ENCODE results near the gene PSEN1. TPM values are rescaled to one million over a fixed set of nuclear protein-coding genes. Genes with fewer than 3 reads are reported as not detected.
"Not testable (repeated sequence)": the region's sequence is repeated elsewhere in the genome, so short reads cannot be mapped to it uniquely, and the experiment has no call there.

The PSEN1 gene
- polyA plus RNA-seq, 5 donors, result 43.1 to 56.9 (median 53.2) TPM

DNA sequence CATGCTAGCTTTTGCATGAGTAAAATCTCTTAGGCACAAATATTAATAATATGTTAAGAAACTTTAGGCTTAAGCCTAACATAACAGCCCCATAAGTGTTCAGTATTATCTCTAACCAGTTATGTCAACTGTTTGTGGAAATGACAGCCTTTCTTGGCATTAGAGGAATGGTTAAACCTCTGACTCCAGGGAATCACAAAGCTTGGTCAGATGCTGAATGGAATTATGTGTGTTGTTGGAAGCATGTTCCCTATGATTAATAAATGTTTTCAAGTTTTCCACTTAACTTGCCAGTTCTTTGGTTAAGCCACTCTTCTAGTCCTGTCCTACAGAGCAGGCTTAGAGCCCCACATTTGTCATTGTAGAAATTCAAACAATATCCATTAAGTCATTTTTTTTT lies 17.0 kb downstream of the PSEN1 start:
- DNase-seq, result no peak

DNA sequence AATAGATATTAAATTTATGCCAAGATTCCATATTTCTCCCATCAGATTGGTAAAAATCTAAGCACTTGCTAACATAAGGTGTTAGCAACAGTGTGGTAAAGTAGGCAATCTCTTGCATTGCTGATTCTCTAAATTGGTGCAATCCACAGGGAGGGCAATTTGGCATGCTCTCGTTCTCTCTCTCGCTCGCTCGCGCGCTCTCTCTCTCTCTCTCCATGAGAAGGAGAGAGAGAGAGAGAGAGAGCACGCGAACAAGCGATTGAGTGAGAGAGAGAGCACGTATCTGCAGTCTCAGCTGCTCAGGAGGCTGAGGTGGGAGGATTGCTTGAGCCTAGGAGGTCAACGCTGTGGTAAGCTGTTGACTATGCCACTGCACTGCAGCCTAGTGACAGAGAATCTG lies 25.9 kb downstream of the PSEN1 start:
- no peak for DNase-seq

DNA sequence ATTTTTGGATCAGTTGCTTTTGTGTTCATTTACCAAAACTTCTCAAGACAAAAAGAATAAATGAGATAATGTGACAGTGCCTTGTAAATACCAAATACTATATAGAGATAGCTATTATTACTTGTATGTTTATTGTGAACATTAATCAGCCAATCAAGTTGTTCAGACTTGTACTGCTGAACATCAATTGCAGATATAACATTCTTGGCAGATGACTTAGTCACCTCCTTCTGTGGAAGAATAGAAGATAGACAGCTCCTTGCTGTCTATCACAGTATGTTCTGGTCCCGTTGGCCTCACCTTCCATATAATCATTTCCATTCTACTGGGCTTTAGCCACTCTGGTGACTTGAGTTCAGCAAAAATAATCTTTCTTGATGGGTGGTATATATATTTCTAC lies 30.1 kb downstream of the PSEN1 start:
- no peak for DNase-seq

DNA sequence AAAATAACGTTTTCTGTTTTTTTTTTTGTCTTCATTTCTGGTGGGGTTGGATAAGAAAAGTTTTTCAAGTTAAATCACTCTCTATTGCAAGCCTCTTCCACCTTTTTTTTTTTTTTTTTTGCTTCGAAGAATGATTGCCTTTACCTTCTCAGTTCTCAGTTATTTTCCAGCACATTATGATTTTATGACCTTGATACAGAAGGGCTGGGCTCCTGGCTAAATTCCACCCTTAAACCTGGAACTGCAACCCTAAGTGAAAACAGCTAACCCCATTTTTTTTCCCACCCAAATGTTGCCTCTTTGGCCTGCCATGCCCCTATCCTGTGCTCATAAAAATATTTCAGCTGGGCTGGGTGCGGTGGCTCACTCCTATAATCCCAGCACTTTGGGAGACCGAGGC lies 31.4 kb downstream of the PSEN1 start:
- DNase-seq, result no peak

DNA sequence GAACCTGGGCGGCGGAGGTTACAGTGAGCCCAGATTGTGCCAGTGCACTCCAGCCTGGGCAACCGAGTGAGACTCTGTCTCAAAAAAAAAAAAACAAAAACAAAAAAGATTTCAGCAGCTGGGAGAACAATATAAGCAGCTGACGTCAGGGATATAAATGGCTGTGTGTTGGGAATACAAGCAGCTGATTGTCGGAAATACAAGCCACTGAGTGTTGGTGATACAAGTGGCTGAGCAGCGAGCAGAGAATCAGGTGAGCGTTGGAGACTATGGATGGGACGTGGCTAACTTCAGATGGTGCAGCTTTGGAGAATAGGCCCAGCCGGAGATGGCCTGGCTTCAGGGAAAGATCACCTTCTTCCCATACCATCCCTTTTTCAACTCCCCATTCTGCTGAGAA lies 32.0 kb downstream of the PSEN1 start:
- no peak for DNase-seq

DNA sequence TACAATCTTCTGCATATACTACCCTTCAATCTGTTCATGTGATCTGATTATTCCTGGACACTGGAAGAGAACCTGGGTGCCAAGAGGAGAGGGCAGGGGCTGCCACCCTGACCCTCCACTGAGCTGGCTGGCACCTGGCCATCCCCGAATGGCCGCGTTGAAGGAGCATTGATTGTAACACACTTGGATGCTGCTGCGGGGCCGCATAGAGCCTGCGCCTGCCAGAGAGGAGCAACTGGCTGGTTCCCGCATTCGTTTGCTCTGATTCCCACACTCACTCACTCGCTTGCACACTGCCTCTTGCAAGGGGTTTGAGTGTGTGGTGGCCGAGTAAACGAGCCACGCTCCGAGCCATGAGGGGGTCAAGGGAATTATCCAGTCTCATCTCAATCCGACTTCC lies 32.4 kb downstream of the PSEN1 start:
- no peak for DNase-seq

DNA sequence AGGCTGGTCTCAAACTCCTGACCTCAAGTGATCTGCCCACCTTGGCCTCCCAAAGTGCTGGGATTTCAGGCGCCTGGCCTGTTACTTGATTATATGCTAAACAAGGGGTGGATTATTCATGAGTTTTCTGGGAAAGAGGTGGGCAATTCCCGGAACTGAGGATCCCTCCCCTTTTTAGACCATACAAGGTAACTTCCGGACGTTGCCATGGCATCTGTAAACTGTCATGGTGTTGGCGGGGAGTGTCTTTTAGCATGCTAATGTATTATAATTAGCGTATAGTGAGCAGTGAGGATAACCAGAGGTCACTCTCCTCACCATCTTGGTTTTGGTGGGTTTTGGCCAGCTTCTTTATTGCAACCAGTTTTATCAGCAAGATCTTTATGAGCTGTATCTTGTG lies 33.5 kb downstream of the PSEN1 start:
- not testable (repeated sequence) for DNase-seq

DNA sequence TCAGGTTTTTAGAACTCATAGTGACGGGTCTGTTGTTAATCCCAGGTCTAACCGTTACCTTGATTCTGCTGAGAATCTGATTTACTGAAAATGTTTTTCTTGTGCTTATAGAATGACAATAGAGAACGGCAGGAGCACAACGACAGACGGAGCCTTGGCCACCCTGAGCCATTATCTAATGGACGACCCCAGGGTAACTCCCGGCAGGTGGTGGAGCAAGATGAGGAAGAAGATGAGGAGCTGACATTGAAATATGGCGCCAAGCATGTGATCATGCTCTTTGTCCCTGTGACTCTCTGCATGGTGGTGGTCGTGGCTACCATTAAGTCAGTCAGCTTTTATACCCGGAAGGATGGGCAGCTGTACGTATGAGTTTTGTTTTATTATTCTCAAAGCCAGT lies 34.4 kb downstream of the PSEN1 start:
- no peak for DNase-seq

DNA sequence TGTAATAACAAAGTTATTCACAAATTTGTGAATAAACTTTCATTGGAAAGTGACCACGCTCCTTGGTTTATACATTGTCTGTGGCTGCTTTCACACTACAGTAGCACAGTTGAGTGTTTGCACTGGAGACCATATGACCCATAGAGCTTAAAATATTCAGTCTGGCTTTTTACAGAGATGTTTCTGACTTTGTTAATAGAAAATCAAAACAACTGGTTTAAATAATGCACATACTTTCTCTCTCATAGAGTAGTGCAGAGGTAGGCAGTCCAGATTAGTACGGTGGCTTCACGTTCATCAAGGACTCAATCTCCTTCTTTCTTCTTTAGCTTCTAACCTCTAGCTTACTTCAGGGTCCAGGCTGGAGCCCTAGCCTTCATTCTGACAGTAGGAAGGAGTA lies 36.2 kb downstream of the PSEN1 start:
- no peak for DNase-seq

DNA sequence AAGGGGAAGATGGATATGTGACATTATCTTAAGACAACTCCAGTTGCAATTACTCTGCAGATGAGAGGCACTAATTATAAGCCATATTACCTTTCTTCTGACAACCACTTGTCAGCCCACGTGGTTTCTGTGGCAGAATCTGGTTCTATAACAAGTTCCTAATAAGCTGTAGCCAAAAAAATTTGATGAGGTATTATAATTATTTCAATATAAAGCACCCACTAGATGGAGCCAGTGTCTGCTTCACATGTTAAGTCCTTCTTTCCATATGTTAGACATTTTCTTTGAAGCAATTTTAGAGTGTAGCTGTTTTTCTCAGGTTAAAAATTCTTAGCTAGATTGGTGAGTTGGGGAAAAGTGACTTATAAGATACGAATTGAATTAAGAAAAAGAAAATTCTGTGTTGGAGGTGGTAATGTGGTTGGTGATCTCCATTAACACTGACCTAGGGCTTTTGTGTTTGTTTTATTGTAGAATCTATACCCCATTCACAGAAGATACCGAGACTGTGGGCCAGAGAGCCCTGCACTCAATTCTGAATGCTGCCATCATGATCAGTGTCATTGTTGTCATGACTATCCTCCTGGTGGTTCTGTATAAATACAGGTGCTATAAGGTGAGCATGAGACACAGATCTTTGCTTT lies 36.9 kb downstream of the PSEN1 start:
- DNase-seq, result peak; percentile 30 to 45

DNA sequence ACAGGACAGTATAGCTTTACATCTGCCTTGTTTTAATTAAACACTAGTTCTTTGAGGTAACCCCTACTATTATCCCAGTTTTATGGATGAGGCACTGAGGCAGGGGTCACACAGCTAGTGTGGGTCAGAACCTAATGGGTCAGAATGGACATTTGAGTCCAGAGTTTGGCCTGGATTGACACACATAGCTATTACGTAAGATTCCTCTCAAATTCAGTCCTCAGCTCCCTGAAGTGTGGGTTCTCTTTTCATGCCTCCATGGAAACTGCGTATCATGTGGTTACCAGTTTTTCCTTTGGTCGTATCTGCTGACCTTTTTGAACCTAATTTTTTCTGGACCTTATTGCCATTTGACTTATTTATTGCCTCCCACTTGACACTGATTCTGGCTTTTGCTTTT lies 40.4 kb downstream of the PSEN1 start:
- no peak for DNase-seq

DNA sequence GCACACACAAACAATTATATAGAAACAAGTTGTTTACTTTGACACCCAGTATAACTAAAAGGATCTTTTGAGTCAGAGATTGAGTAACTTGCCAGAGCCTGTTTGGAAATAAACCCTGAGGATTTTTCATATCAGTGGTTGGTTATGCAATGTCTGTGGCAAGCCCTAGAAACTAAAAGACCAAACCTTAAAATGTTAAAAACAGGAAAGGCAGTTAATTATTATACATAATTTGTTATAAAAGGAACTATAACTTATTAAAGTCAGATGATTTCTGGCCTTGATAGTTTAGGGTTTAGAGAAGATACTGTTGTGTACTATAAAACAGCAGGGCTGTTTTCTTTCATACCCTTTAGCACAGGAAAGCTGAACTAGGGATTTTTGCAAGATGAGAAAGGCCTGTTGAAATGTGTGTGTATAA lies 44.1 kb downstream of the PSEN1 start:
- DNase-seq, result peak; percentile 41 to 43

DNA sequence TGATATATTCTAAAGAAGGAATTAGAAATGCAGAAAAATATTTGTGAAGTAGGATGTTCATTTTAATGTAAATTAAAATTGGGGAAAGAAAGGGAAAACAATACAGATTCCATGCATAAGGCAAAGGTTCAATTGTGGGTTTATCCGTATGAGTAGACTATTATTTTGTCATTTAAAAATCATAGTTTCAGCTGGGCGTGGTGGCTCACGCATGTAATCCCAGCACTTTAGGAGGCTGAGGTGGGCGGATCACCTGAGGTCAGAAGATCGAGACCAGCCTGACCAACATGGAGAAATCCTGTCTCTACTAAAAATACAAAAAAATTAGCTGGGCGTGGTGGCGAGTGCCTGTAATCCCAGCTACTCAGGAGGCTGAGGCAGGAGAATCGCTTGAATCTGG lies 44.7 kb downstream of the PSEN1 start:
- not testable (repeated sequence) for DNase-seq

DNA sequence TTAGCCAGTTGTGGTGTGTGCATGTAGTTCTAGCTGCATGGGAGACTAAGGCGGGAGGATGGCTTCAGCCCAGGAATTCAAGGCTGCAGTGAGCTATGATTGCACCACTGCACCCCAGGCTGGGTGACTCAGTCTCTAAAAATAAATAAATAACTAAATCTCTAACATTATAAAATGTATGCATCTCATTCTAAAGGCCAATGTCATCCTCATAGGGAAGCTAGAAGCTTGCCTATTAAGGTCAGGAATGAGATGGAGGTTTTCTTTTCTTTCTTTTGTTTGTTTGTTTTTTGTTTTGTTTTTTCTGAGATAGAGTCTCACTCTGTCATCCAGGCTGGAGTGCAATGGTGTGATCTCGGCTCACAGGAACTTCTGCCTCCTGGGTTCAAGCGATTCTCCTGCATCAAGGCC lies 52.2 kb downstream of the PSEN1 start:
- no peak for DNase-seq

DNA sequence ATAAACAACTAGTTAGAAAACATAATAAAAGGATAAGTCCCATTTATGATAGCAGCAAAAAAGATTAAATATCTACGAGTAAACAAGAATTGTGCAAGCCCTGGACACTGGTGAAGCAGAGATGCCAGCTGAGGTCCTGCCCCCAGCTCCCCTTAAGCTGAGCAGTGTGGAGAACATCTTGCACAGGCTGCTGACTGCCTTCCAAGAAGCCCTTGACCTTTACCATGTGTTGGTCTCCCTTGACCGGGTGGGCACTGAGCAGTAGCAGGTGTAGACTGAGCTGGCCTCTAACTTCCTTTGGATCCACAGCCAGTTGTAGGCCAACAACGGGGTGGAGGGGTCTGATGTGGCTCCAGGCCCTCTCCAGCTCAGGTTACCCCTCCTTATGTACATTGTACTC lies 53.3 kb downstream of the PSEN1 start:
- DNase-seq, result no peak

DNA sequence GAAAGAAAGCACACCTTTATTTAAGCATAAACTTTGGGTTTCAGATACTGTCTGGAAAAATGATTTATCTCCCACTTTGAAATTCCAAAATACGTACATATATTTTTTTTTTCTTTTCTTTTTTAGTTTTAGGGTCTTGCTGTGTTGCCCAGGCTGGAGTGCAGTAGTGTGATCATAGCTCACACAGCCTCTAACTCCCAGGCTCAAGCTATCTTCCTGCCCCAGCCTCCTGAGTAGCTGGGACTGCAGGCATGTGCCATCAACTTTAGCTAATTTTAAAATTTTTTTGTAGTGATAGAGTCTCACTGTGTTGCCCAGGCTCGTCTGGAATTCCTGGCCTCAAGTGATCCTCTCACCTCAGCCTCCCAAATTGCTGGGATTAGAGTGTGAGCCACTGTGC lies 55.1 kb downstream of the PSEN1 start:
- DNase-seq, result no peak

DNA sequence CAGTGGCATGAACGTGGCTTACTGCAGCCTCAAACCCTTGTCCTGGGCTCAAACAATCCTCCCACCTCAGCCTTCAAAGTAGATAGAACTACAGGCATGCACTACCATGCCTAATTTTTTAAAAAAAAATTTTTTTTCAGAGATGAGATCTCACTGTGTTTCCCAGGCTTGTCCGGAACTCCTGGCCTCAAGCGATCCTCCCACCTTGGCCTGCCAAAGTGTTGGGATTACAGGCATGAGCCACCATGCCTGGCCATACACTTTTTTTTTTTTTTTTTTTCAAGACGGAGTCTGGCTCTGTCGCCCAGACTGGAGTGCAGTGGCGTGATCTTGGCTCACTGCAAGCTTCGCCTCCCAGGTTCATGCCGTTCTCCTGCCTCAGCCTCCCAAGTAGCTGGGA lies 58.0 kb downstream of the PSEN1 start:
- not testable (repeated sequence) for DNase-seq

DNA sequence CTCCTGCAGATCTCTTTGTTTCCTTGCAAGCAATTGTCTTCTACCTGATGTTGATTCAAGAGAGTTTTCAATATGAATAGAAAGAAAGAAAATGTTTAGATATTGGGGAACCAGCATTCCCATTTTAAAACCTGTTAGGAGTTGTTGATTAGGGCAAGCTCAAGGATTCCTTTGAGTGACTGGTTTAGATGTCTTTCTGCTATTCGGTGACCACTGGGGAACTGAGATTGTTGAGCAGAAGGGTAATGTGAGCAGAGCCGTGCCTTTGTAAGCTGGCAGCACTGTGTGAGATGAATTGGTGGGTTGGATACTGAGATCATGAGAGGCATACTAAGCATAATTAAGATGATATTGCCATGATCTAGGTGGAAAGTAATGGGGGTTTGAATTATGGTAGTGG lies 61.9 kb downstream of the PSEN1 start:
- DNase-seq, result no peak

DNA sequence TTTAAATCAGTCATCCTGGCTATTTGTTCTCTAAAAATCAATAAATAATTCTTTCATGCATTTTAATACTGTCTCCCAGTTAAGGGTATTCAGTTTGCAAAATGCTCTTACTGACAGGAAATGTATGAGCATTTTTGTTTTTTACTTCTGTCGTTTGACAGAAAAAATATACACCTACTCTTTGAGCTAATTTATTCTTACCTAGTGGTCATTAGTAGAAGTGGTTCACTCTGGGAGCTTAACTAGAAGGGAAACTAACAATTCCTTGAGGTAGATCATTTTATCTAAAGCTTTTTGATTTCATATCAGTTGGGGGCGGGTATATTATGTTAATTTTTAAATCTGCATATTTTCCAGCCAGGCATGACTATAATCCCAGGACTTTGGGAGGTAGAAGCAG lies 67.2 kb downstream of the PSEN1 start:
- no peak for DNase-seq

DNA sequence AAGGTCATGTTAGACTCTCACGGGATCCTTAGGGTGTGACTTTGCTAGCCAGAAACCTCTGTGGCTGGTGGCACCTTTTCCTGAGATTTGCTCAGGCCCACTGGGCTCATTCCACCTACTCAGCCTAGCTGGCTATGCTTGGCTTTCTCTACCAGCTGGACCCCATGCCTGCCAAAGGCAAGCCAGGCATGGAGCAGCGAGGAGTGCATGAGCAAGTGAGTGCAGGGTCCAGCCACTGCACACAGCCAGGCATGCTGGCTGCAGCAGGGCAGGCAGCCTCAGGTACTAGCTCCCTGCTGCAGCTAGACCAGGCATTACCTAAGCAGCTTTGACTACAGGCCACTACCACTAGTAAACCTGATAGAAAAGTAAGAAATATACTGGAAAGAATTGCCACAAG lies 71.3 kb downstream of the PSEN1 start:
- DNase-seq, result no peak

DNA sequence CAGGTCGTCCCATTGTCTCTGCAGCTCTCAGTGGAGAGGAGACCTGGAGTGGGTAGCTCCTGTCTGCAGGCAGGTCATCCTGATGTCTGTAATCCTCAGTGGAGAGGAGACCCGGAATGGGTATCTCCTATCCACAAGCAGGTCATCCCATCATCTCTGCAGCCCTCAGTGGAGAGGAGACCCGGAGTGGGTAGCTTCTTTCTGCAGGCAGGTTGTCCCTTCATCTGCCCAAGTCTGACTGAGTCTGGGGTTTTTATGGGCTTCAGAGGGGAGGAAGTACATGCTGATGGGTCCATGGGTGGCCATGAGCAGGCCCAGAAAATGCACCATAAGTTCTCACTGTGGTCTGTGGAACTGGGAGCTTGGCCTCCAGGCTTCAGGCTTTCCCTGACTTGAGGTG lies 72.1 kb downstream of the PSEN1 start:
- DNase-seq, result no peak

DNA sequence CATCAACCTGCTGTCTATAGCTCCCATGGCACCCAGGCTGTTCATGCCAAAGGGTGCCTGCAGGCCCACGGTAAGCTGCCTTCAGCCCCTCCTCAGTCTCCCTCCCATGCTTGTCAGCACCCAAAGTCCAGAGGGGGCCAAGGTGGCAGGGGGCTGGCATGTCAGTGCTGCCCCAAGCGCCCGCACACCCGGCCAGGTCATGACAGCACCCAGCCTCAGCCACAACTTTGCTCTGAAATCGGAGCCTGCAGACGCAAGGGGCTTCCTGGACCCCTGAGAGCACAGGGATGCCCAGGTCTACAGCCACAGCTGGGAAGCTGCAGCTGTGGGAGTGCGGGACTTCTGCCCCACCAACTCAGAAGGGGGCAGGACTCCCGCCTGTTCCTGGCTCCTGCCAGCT lies 72.5 kb downstream of the PSEN1 start:
- DNase-seq, result no peak

DNA sequence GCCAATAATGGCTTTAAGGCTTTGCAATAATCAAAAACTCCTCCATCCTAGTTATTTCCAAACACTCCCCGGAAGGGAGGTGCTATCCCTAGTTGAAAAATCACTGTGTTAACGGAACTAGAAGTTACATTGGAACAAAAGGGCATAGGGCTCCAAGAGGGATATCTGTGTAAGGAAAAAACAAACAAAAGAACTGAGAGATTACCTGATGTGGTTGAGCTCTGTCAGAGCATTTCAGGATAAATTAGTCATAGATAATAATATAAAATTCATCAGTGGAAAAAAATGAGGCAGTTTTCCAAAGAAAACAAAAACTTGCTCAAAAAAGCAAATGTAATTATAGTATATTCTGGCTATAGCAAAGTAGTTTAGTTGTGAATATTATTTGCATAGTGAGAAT lies 73.6 kb downstream of the PSEN1 start:
- DNase-seq, result no peak

DNA sequence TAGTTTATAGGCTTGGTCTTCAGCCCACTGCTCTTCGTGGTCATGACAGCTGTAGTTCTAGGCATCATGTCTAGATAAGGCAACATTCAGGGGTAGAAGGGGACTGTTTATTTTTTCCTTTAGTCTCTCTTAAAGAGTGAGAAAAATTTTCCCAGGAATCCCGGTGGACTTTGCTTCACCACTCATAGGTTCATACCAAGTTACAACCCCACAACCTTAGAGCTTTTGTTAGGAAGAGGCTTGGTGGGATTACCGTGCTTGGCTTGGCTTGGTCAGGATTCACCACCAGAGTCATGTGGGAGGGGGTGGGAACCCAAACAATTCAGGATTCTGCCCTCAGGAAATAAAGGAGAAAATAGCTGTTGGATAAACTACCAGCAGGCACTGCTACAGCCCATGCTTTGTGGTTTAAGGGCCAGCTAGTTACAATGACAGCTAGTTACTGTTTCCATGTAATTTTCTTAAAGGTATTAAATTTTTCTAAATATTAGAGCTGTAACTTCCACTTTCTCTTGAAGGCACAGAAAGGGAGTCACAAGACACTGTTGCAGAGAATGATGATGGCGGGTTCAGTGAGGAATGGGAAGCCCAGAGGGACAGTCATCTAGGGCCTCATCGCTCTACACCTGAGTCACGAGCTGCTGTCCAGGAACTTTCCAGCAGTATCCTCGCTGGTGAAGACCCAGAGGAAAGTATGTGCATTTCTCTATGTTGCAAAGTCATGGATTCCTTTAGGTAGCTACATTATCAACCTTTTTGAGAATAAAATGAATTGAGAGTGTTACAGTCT lies 75.1 kb downstream of the PSEN1 start:
- no peak for DNase-seq

All from right lung (tissue), 5 donors.